Measurements from ENCODE around the gene AMMECR1. TPM values are rescaled to one million over a fixed set of nuclear protein-coding genes. Genes with fewer than 3 reads are reported as not detected.
"Not testable (repeated sequence)": the region's sequence is repeated elsewhere in the genome, so short reads cannot be mapped to it uniquely, and the experiment has no call there.

The AMMECR1 gene
- total RNA-seq: 11.9 and 14.1 TPM in 2 replicates

DNA sequence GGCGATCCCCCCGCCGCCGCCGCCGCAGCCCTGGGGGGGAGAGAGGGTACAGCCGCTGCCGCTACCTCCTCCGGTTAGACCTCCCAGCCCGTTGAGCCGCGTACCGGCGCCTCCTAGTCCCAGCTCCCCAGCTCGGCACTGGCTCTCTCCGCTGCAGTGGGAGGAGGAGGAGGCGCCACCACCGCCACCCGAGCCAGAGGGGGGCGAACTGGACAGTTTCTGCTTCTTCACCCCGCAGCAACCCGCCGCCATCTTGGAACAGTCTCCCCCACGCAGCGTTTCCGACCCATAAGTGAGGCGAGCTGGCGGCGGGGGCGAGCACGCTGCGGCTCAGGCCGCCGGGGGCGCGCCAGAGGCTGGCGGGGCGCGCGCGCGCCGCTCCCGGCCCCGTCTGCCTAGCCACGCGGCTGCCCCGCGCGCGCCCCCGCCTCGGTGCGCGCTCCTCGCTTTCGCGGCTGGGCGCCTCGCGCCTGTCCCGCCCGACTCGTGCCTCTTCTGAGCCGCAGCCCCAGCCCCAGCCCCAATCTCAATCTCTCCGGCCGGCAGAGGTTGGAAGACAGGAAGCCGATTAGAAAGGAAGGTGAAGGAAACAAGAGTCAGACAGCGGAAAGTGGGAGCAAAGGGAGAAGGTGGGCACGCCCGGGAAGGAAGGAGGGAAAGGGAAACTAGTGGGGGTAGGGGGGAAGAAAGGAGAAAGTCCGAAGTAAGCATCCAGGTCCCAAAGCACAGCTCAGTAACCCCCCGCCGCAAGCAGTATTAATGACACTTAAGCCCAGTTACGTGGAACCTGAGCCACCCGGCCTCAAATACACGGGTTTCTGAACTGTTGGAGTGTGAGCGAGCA lies at the start of gene AMMECR1:
Gene AMMECR1 (minus strand): TSS at position 266 of the 844 bp plus-strand sequence. CDS start 14 bp downstream, at position 252.
- peak; percentile 74 for DNase-seq (ENCODE audit: low spot score)
- H3K9me3 Mint-ChIP-seq: no peaks in the 10 kb centered on the region
- peaks cover 9% of the 10 kb centered on the region for H3K27me3 Mint-ChIP-seq (ENCODE audit: insufficient read depth)
- H3K4me1 Mint-ChIP-seq (ENCODE audit: low read depth): peaks cover 23% of the 10 kb centered on the region
- peak within 1 kb of the TSS; percentile 84 for H3K27ac Mint-ChIP-seq
- no peaks in the 10 kb centered on the region for H3K36me3 Mint-ChIP-seq (ENCODE audit: low read depth)
- H3K4me3 Mint-ChIP-seq: peak within 1 kb of the TSS; percentile 91
- intact Hi-C loops (cut with micrococcal nuclease): loop anchor here (2.0 to 10.0 kb wide), 7 partner anchors 89 to 1364 kb away; partner anchors contain the start of genes ALG13 and TMEM164

DNA sequence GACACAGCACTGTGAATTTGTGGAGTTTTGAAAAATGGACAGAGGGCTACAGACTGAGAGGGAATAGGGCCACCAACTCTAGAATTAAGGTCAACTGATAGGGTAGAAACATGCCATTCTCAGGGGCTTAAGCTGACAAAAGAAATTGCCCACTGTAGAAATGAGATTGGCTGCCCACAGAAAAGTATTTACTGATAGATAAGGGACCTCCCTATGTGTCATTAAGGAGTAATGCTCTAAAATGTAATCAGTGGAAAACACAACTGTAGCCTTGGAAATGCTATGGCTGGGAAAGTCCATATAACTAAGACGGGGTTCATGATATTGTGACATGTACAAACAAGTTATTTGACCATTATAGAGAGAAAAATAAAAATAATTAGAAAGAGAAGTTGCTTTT lies 45.4 kb upstream of the AMMECR1 start:
- H3K4me3 Mint-ChIP-seq: no peak overlapping the region
- intact Hi-C loops (cut with micrococcal nuclease): no loop called here
- H3K4me1 Mint-ChIP-seq (ENCODE audit: low read depth): no peaks in the 10 kb centered on the region
- H3K36me3 Mint-ChIP-seq (ENCODE audit: low read depth): no peaks in the 10 kb centered on the region
- peaks cover 3% of the 10 kb centered on the region for H3K27me3 Mint-ChIP-seq (ENCODE audit: insufficient read depth)
- no peak for DNase-seq (ENCODE audit: low spot score)
- no peak overlapping the region for H3K27ac Mint-ChIP-seq
- H3K9me3 Mint-ChIP-seq: no peaks in the 10 kb centered on the region

DNA sequence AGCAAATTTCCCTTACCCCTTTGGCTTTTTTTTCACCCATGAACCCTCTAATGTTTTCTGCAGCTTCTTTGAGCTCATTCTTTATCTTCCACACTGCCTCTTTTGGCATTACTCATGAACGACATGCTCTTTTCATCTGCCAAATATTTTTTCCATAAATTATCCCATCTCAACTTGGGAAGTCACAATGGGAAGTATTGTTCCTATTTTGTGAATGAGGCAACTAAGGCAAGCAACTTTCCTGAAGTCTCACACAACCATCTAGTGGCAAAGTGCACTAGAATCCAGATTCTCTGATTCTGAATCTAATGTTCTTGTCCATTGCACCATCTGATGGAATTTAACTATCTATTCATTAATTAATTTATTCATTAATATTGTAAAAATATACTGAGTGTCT lies 41.4 kb upstream of the AMMECR1 start:
- Mint-ChIP-seq H3K27me3 (ENCODE audit: insufficient read depth) (peaks cover 6% of the 10 kb centered on the region), H3K27ac (no peak overlapping the region), H3K4me3 (no peak overlapping the region), H3K9me3 (no peaks in the 10 kb centered on the region), H3K4me1 (ENCODE audit: low read depth) (no peaks in the 10 kb centered on the region), H3K36me3 (ENCODE audit: low read depth) (no peaks in the 10 kb centered on the region)
- intact Hi-C loops (cut with micrococcal nuclease): no loop called here
- DNase-seq (ENCODE audit: low spot score): no peak

DNA sequence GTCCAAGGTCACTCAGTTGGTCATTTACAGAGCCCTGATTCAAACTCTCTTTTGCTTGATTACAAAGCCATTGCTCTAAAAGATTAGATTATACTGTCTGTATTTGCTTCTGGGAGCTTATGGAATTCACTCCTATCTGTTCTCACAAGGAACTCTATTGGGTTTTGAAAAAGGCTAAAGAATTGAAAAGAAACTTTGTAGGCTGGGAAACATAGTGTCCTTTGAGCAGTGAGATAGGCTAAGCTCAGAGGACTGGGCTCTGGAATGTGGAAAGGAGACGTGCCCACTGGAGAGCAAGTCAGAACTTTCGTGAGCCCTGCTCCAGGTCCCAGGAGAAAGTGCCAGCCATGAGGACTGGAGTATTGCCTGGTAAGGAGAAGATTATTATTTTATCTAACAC lies 40.7 kb upstream of the AMMECR1 start, which contains the start of gene RTL9:
Gene RTL9 (plus strand): TSS at position 301 of the 400 bp plus-strand sequence. CDS start 91,770 bp downstream, outside the sequence.
- Mint-ChIP-seq H3K4me3 (no peak within 1 kb of the TSS), H3K4me1 (ENCODE audit: low read depth) (no peaks in the 10 kb centered on the region), H3K36me3 (ENCODE audit: low read depth) (no peaks in the 10 kb centered on the region), H3K27me3 (ENCODE audit: insufficient read depth) (peaks cover 6% of the 10 kb centered on the region), H3K27ac (no peak within 1 kb of the TSS), H3K9me3 (no peaks in the 10 kb centered on the region)
- no peak for DNase-seq (ENCODE audit: low spot score)
- intact Hi-C loops (cut with micrococcal nuclease): no loop called here

DNA sequence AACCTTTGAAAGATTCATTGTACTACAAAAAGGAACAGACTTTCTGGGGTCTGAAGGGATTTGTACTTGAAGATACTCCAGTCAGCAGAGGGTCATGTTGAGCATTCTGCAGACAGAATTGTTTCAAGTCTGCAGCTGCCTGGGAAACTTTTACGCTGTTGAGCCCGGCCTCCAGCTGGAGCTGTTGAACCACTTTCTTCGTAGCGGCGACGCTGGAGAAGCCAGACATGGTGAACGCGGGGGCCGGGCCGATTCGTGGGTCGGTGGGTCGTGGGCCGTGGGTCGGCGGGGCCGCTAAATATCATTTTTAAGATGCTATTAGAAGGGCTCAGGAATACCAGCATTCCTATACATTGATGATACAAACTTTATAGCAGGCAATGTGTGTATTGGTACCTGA lies 28.8 kb upstream of the AMMECR1 start:
- no peak for DNase-seq (ENCODE audit: low spot score)
- Mint-ChIP-seq H3K4me3 (no peak overlapping the region), H3K27me3 (ENCODE audit: insufficient read depth) (no peaks in the 10 kb centered on the region), H3K27ac (no peak overlapping the region), H3K36me3 (ENCODE audit: low read depth) (no peaks in the 10 kb centered on the region), H3K9me3 (no peaks in the 10 kb centered on the region), H3K4me1 (ENCODE audit: low read depth) (no peaks in the 10 kb centered on the region)
- intact Hi-C loops (cut with micrococcal nuclease): no loop called here

DNA sequence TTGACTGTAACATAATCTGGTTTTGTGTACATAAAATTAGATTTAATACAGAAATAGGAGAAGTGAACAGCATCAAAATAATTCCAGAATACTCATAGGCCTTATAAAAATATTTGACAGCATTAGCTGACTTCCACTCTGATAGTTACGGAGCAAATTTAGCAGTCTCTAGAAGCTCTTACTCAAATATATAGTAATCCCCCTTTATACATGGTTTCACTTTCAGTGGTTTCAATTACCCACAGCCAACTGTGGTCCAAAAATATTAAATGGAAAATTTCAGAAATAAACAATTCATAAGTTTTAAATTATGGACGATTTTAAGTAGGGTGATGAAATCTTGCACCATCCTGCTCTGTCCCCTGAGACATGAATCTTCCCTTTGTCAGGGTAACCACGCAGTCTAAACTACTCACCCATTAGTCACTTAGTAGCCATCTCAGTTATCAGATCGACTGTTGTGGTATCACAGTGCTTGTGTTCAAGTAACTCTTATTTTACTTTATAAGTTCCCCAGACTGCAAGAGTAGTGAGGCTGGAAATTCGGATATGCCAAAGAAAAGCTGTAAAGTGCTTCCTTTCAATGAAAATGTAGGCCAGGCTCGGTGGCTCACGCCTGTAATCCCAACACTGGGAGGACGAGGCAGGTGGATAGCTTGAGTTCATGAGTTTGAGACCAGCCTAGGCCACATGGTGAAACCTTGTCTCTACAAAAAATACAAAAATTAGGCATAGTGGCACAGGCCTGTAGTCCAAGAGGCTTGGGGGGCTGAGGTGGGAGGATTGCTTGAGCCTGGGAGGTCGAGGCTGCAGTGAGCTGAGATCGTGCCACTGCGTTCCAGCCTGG lies 23.5 kb upstream of the AMMECR1 start:
- DNase-seq (ENCODE audit: low spot score): no peak
- H3K4me3 Mint-ChIP-seq: no peak overlapping the region
- H3K9me3 Mint-ChIP-seq: no peaks in the 10 kb centered on the region
- H3K27ac Mint-ChIP-seq: no peak overlapping the region
- no peaks in the 10 kb centered on the region for H3K36me3 Mint-ChIP-seq (ENCODE audit: low read depth)
- intact Hi-C loops (cut with micrococcal nuclease): no loop called here
- no peaks in the 10 kb centered on the region for H3K27me3 Mint-ChIP-seq (ENCODE audit: insufficient read depth)
- no peaks in the 10 kb centered on the region for H3K4me1 Mint-ChIP-seq (ENCODE audit: low read depth)

DNA sequence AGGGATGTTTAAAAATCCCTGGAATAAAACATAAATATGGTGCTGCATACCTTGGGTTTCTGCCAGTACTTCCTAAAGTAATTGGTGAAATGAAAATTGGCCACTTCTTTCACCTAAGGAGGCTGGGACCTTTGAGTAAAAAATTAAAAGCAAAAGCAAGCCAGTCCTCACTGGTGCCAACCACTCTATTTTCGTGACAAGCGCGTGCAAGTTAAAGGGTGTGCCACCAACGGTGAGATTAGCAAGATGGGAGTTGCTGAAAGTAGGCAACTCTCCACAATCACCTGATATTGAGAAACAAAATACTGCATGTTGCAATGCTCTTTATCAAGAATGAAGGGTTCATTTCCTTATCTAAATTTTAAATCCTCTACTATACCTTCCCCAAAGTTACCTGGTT lies 21.1 kb upstream of the AMMECR1 start:
- H3K9me3 Mint-ChIP-seq: no peaks in the 10 kb centered on the region
- H3K4me3 Mint-ChIP-seq: no peak overlapping the region
- H3K27ac Mint-ChIP-seq: no peak overlapping the region
- intact Hi-C loops (cut with micrococcal nuclease): no loop called here
- no peaks in the 10 kb centered on the region for H3K4me1 Mint-ChIP-seq (ENCODE audit: low read depth)
- H3K27me3 Mint-ChIP-seq (ENCODE audit: insufficient read depth): no peaks in the 10 kb centered on the region
- H3K36me3 Mint-ChIP-seq (ENCODE audit: low read depth): no peaks in the 10 kb centered on the region
- no peak for DNase-seq (ENCODE audit: low spot score)

DNA sequence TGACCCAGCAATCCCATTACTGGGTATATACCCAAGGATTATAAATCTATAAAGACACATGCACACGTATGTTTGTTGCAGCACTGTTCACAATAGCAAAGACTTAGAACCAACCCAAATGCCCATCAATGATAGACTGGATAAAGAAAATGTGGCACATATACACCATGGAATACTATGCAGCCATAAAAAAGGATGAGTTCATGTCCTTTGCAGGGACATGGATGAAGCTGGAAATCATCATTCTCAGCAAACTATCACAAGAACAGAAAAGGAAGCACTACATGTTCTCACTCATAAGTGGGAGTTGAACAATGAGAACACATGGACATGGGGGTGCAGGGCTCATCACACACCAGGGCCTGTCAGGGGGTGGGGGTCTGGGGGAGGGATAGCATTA lies 15.6 kb upstream of the AMMECR1 start:
- H3K27ac Mint-ChIP-seq; H3K4me3 Mint-ChIP-seq; H3K4me1 Mint-ChIP-seq (ENCODE audit: low read depth); DNase-seq (ENCODE audit: low spot score); H3K36me3 Mint-ChIP-seq (ENCODE audit: low read depth); intact Hi-C loops (cut with micrococcal nuclease); H3K27me3 Mint-ChIP-seq (ENCODE audit: insufficient read depth); H3K9me3 Mint-ChIP-seq: not testable (repeated sequence)

DNA sequence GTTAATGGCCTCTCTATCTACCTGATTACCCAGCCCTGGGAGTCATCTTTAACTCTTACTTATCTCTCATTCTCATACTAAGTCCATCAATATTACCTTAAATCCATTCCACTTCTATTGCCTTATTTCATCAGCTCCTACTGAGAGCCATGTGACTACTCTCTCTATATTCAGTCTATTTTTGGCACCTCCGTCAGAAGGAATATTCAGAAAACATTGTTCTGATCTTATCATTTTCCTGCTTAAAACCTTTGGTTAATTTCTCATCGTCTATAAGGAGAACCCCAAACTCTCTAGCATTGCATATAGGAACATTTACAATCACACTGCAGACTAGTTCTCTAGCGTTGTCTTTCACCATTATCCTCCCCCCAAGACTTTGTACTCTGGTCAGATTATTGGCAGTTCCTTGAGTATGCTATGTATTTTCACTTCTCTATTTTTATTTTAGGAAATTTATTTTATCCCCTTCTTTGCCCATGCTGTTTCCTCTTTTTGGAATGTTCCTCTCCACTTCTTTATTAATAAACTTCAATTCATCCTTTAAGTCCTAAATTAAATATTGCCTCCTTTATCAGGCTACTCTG lies 13.7 kb upstream of the AMMECR1 start:
- intact Hi-C loops (cut with micrococcal nuclease): no loop called here
- no peak for DNase-seq (ENCODE audit: low spot score)
- Mint-ChIP-seq H3K4me3 (no peak overlapping the region), H3K9me3 (no peaks in the 10 kb centered on the region), H3K27me3 (ENCODE audit: insufficient read depth) (no peaks in the 10 kb centered on the region), H3K36me3 (ENCODE audit: low read depth) (no peaks in the 10 kb centered on the region), H3K4me1 (ENCODE audit: low read depth) (no peaks in the 10 kb centered on the region), H3K27ac (no peak overlapping the region)

DNA sequence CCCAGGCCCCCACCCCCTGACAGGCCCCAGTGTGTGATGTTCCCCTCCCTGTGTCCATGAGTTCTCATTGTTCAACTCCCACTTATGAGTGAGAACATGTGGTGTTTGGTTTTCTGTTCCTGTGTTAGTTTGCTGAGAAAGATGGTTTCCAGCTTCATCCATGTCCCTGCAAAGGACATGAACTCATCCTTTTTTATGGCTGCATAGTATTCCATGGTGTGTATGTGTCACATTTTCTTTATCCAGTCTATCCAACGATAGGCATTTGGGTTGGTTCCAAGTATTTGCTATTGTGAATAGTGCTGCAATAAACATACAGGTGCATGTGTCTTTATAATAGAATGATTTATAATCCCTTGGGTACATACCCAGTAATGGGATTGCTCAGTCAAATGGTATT lies 10.7 kb upstream of the AMMECR1 start:
- H3K4me3 Mint-ChIP-seq; H3K4me1 Mint-ChIP-seq (ENCODE audit: low read depth); H3K27me3 Mint-ChIP-seq (ENCODE audit: insufficient read depth); H3K27ac Mint-ChIP-seq; DNase-seq (ENCODE audit: low spot score); intact Hi-C loops (cut with micrococcal nuclease); H3K36me3 Mint-ChIP-seq (ENCODE audit: low read depth); H3K9me3 Mint-ChIP-seq: not testable (repeated sequence)

DNA sequence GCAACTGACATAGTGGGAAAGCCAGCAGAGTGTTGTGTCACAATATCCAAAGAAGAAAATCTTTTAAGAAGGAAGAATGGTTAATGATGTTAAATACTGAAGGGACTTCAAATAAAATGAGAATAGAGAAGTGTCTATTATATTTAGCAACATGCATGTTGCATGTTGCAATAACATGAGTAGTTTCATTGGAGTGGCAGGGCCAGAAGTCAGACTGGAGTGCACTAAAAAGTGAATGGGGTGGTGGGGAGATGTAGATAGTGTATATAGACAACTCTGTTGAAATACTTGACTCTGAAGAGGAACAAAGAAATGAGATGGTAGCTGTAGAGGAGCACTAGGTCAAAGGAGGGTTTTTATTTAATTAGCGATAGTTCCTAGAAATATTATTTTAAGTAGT lies 9.5 kb upstream of the AMMECR1 start:
- H3K36me3 Mint-ChIP-seq (ENCODE audit: low read depth): no peaks in the 10 kb centered on the region
- peaks cover 3% of the 10 kb centered on the region for H3K27me3 Mint-ChIP-seq (ENCODE audit: insufficient read depth)
- no peak for DNase-seq (ENCODE audit: low spot score)
- H3K27ac Mint-ChIP-seq: no peak overlapping the region
- intact Hi-C loops (cut with micrococcal nuclease): no loop called here
- H3K4me3 Mint-ChIP-seq: no peak overlapping the region
- H3K9me3 Mint-ChIP-seq: no peaks in the 10 kb centered on the region
- H3K4me1 Mint-ChIP-seq (ENCODE audit: low read depth): no peaks in the 10 kb centered on the region

DNA sequence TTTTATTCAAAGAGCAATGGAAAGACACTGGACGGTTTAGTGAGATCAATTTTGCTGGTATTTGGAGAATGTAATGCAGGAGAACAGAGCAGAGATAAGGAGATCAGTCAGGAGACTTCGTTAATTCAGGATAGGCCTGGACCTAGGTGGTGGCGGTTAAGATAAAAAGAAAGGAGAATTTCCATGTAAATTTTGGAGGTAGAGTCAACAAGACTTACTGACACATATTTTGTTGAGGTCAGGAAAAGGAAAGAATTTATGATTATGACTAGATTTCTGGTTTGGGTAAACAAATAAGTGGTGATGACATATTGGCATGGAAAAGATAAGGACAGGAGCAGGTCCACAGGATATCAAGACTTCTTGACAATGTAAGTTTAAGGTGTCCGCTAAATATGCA lies 8.8 kb upstream of the AMMECR1 start:
- Mint-ChIP-seq H3K36me3 (ENCODE audit: low read depth) (no peaks in the 10 kb centered on the region), H3K9me3 (no peaks in the 10 kb centered on the region), H3K27me3 (ENCODE audit: insufficient read depth) (peaks cover 3% of the 10 kb centered on the region), H3K4me1 (ENCODE audit: low read depth) (no peaks in the 10 kb centered on the region), H3K4me3 (no peak overlapping the region), H3K27ac (no peak overlapping the region)
- intact Hi-C loops (cut with micrococcal nuclease): no loop called here
- DNase-seq (ENCODE audit: low spot score): no peak

DNA sequence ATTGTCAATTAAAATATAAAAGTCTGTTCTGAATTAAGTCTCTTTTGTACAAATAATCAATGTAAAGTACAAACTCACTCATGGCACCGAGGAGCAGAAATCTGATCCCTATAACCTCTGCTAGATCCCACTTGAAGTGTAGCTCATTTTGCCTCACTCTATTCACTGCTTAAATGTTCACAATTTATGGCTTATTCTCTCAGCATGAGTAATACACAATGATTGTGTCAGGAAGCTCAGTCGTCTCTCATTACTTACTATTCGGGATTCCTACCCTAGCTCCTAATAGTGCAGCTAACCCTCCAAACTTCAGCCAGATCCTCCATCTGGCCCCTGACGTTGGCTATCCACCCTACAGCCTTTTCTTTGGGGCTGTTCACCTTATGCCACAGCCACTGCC lies 4.7 kb upstream of the AMMECR1 start:
- H3K4me3 Mint-ChIP-seq: no peak overlapping the region
- intact Hi-C loops (cut with micrococcal nuclease): no loop called here
- peaks cover 3% of the 10 kb centered on the region for H3K4me1 Mint-ChIP-seq (ENCODE audit: low read depth)
- H3K27ac Mint-ChIP-seq: no peak overlapping the region
- H3K36me3 Mint-ChIP-seq (ENCODE audit: low read depth): no peaks in the 10 kb centered on the region
- DNase-seq (ENCODE audit: low spot score): no peak
- H3K27me3 Mint-ChIP-seq (ENCODE audit: insufficient read depth): peaks cover 12% of the 10 kb centered on the region
- no peaks in the 10 kb centered on the region for H3K9me3 Mint-ChIP-seq

Data from activated T-helper 1 cell treated with anti-CD3 and anti-CD28 coated beads, Interleukin-12 subunit alpha, Interleukin-12 subunit beta, Interleukin-2, Interleukin-4 antibody, amounts not matched to agents 30 ng/mL and 10 ng/mL and 1 ng/mL, durations not matched to agents 14 hours and 24 hours and 36 hours (primary cell).